Muscle of leg (tissue), 11 donors: ENCODE measurements around the gene FAM78B. TPM values are rescaled to one million over a fixed set of nuclear protein-coding genes. Genes with fewer than 3 reads are reported as not detected.
A peak's percentile ranks its signal among the peaks of the same experiment; 100 is the strongest.

Source experiments
- DNase-seq: peaks from one replicate; pipeline ENCODE4 v3.0.0; 2013
- H3K27ac ChIP-seq: one replicate; pipeline ENCODE4 v1.5.1; 2013; ENCODE audit warnings: mild to moderate bottlenecking, low read length, control low read depth
- H3K27me3 ChIP-seq: one replicate; pipeline ENCODE4 v1.6.1; 2013; ENCODE audit warnings: low read length; ENCODE audit not compliant: control insufficient read depth, insufficient read depth
- H3K36me3 ChIP-seq: one replicate; pipeline ENCODE4 v1.6.1; 2013; ENCODE audit warnings: low read length; ENCODE audit not compliant: control insufficient read depth, insufficient read depth
- H3K4me1 ChIP-seq: one replicate; pipeline ENCODE4 v1.6.1; 2013; ENCODE audit warnings: low read length; ENCODE audit not compliant: control insufficient read depth, insufficient read depth
- H3K4me3 ChIP-seq: one replicate; pipeline ENCODE4 v1.5.1; 2013; ENCODE audit warnings: low read length, control low read depth
- H3K9me3 ChIP-seq: replicated peaks from 2 replicates; pipeline ENCODE4 v1.6.1; 2013; ENCODE audit warnings: low read depth, low read length; ENCODE audit not compliant: control insufficient read depth
- WGBS: methylation state at CpG from one replicate; pipeline ENCODE4 v1.1.5; 2013; ENCODE audit warnings: missing lambda C conversion rate; ENCODE audit not compliant: insufficient coverage; 5-methylcytosine and 5-hydroxymethylcytosine counted together
- polyA plus RNA-seq, 8 donors: library from polyadenylated mRNA; unstranded; fragments of 120-200 nt; gene quantifications; one replicate each; pipeline versions ENCODE4 v1.2.1 to v1.2.3, GENCODE V29; 2013; ENCODE audit warnings: inconsistent platforms in 1 of 8, low replicate concordance in 1 of 8; ENCODE audit not compliant: insufficient read length in 8 of 8, insufficient read depth in 1 of 8
- total RNA-seq: library from RNA; stranded (reverse); fragments of 120-200 nt; gene quantifications from one replicate; pipeline ENCODE4 v1.2.4, GENCODE V29; 2013

Gene FAM78B
- total and polyA plus RNA-seq, 9 donors = 1.2 to 2.8 (median 2.1) TPM

DNA sequence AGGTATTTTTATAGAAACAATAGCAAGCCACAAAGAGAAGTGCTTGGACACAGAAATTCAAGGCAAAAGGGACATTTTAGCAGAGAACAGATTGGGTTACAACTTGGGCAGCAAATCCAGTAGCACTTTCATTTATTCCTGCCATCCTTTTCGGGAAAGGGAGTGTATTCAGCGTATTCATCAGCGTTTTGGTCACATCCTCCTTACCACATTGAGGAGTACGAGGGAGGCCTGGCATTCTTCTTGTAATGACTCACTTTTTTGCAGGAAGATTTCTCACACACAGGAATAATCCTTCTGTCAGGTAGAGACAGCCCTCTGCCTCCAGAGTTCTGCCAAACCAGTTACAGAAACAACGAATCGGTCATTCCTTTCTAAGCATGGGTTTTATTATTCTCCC, 18.1 kb upstream of the FAM78B start:
- no peaks in the 10 kb centered on the region for H3K27me3 ChIP-seq
- H3K9me3 ChIP-seq = no peaks in the 10 kb centered on the region
- no peak overlapping the region for H3K27ac ChIP-seq
- no peaks in the 10 kb centered on the region for H3K4me1 ChIP-seq
- 78% methylated on average over 4 of the region's 6 CpGs for WGBS
- no peak overlapping the region for H3K4me3 ChIP-seq
- no peaks in the 10 kb centered on the region for H3K36me3 ChIP-seq
- no peak for DNase-seq

DNA sequence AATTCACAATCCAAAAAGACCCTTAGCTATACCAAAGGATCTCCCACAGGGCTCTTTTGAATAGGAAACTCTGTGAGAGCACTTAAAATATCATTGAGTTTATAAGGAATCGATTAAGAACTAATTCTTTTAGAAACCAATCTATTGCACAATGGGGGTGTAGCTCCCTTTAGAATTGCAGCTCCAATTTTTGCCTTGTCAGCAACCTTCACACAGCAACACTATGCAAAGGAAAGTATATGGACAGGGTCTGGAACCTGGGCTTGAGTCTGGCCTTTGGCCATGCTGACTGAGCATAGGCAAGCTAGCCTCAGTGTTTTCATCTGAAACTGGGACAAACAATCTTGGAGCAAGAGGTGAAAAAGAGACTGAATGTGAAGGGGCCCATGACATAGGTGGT, 17.2 kb upstream of the FAM78B start:
- Histone ChIP-seq H3K9me3 (no peaks in the 10 kb centered on the region), H3K27me3 (no peaks in the 10 kb centered on the region), H3K4me1 (no peaks in the 10 kb centered on the region), H3K36me3 (no peaks in the 10 kb centered on the region), H3K27ac (no peak overlapping the region), H3K4me3 (no peak overlapping the region)
- WGBS = no CpG with 5 or more reads among the region's 1 CpG
- DNase-seq = no peak

DNA sequence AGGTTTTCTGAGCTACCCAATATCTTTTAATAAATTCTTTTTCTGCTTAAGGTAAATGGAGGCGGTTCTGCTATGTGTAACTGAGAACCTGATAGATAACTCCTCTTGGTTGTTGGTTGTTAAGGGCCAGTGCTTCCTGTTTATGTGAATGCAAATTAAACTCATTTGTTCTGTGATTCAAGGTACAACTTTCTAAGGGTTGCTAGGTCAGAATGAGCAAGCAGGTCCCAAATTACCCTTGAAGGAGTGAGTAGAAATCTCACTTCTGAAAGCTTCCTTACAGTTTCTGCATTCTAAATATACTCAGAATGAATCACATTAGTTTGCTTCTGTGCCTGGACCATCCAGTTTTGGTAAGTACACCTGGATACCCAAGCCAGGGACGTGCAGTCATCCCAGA, 15.5 kb upstream of the FAM78B start:
- Histone ChIP-seq H3K9me3 (no peaks in the 10 kb centered on the region), H3K4me1 (no peaks in the 10 kb centered on the region), H3K27ac (no peak overlapping the region), H3K4me3 (no peak overlapping the region), H3K36me3 (no peaks in the 10 kb centered on the region), H3K27me3 (no peaks in the 10 kb centered on the region)
- DNase-seq = no peak
- WGBS = 50% methylated on average over 1 of the region's 2 CpGs

DNA sequence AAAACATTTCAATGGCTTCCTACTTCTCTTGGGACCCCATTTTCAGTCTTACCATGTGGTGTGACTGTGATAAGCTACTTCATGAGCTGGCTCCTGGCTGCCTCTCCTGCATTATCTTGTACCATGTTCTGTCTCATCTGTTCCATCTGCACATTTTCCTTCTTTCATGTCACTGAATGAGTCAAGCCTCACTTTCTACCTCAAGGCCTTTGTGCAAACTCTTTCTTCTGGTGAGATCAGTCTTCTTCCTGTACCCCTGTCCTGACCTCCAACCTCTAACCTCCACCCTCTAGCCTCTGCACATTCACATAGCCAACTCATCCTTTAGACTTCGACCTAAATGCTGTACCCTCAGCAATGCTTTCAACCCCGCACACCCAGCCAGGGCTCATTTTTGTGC, 9.6 kb upstream of the FAM78B start:
- H3K9me3 ChIP-seq = no peaks in the 10 kb centered on the region
- WGBS = no CpG with 5 or more reads among the region's 2 CpGs
- no peaks in the 10 kb centered on the region for H3K4me1 ChIP-seq
- H3K27me3 ChIP-seq = no peaks in the 10 kb centered on the region
- H3K27ac ChIP-seq = no peak overlapping the region
- no peak overlapping the region for H3K4me3 ChIP-seq
- DNase-seq = no peak
- H3K36me3 ChIP-seq = no peaks in the 10 kb centered on the region

DNA sequence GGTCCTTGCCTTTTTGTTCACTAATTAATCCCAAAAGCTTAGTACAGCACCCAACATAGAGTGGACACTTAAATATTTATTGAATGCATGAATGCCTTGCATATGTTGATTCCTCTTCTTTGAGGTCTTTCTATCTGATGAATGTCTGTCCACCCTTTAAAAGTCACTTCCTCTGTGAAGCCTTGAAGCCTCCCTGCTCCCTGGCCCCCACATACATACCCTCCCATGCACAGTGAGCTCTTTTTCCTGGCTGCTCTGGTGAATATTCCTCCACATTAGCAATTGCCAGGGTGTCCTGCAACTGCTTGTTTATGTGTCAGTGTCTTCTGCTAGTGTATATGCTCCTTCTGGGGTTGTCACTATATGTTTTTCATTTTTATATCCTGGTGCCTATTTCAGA, 8.2 kb upstream of the FAM78B start:
- Histone ChIP-seq H3K36me3 (no peaks in the 10 kb centered on the region), H3K9me3 (no peaks in the 10 kb centered on the region), H3K4me1 (no peaks in the 10 kb centered on the region), H3K4me3 (no peak overlapping the region), H3K27ac (no peak overlapping the region), H3K27me3 (no peaks in the 10 kb centered on the region)
- no peak for DNase-seq

DNA sequence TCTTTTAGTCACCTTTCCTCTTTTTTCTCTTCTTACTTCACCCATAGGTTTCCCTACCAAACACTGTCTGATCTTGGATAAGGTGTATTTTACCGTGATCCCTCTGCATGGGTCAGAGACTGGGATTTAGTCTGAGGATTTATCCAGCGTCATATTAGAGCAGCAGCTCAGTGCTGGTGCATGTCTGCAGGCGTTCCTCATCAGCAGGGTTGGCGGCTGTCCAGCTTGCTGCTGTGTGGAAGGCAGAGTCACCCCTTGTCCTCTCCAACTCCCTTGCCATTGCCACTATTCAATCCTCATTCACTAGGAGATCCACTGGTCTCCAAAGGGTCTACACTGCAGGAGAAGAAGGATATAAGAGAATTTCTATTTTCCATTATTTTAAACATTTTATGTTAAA, 7.3 kb upstream of the FAM78B start:
- Histone ChIP-seq H3K9me3 (no peaks in the 10 kb centered on the region), H3K4me1 (no peaks in the 10 kb centered on the region), H3K27me3 (no peaks in the 10 kb centered on the region), H3K27ac (no peak overlapping the region), H3K36me3 (no peaks in the 10 kb centered on the region), H3K4me3 (no peak overlapping the region)
- peak; percentile 21 for DNase-seq
- WGBS = no CpG with 5 or more reads among the region's 4 CpGs

DNA sequence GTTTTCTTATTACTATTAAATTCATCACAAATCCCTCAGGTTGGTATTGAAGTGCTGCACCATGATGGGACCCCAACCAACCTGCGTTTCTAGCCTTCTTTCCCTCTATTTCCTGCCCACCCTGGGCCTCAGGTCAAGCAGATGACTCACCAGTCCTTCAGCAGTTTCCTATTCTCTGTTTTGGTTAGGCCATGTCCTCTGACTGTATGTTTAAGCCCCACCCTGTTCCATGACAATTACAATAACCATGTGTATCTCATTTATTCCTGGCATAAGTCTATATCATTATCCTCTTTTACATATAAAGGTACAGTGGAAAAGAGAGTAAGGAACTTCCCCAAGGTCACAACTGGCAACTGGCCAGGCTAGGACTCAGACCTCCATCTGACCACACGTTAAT, 5.3 kb upstream of the FAM78B start:
- Histone ChIP-seq H3K27me3 (peaks cover 2% of the 10 kb centered on the region), H3K27ac (no peak overlapping the region), H3K4me3 (no peak overlapping the region), H3K4me1 (peaks cover 3% of the 10 kb centered on the region), H3K9me3 (no peaks in the 10 kb centered on the region), H3K36me3 (no peaks in the 10 kb centered on the region)
- 36% methylated on average over 1 of the region's 2 CpGs for WGBS
- DNase-seq = no peak

DNA sequence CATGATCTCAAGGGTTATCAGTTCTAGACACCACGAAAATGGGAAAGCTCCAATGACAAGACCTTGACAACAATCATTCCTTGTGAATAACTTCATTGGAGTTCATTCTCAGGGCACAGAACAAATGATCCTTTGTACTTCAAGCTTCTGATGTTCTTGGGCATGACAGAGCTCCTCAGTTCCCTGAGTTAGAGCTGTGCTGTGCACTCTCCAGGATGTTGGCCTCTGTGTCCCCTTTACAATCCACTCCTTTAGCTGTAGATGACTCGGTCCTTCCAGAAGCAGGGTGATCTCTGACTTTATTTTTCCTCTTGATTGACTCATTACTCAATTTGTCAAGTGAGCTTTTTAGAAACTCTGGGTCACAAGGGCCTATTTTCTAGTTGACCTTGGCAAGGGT, 3.9 kb upstream of the FAM78B start:
- Histone ChIP-seq H3K4me3 (no peak overlapping the region), H3K4me1 (peaks cover 7% of the 10 kb centered on the region), H3K36me3 (no peaks in the 10 kb centered on the region), H3K9me3 (no peaks in the 10 kb centered on the region), H3K27me3 (peaks cover 7% of the 10 kb centered on the region), H3K27ac (no peak overlapping the region)
- 86% methylated on average over 1 of the region's 2 CpGs for WGBS
- peak; percentile 9 for DNase-seq

DNA sequence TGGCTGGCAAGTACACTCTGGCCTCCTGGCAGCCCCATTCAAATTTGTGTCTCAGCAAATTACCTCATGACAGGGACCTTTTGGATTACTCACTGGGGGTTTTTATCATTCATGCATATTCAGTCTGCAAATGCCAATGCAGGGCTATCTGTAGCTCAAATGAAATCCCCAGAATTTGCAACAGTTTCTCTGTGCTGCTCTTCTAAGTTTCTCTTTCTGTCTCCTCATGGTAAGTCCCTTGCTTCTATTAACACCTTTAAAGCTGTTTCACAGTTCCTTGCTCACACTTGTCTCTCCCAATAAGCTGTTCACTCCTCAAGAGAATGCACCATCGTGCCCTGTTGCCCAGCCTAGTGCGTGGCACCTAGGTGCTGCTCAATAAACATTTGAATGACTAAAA, 3.3 kb upstream of the FAM78B start:
- DNase-seq = no peak
- H3K4me3 ChIP-seq = no peak overlapping the region
- H3K9me3 ChIP-seq = no peaks in the 10 kb centered on the region
- H3K36me3 ChIP-seq = no peaks in the 10 kb centered on the region
- 60% methylated on average over 1 of the region's 2 CpGs for WGBS
- peaks cover 13% of the 10 kb centered on the region for H3K27me3 ChIP-seq
- peaks cover 13% of the 10 kb centered on the region for H3K4me1 ChIP-seq
- no peak overlapping the region for H3K27ac ChIP-seq

DNA sequence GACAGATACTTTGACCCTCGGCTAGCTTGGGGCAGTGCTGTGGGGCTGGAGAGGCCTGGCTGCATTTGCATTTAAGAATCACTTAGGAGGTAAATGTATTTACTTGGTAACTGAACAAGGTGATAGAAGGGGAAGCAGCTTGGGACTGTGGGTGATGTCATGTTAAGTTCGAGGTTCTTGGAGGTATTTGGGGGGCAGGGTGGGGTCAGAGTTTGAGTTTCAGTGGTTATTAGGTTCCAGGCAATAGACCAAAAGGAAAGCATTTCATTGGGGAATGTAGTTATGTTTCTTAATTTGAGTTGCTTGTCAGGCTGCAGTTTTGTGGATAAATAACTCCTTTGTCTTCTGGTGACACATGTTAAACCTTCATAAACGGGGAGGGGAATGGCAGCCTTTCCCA, 2.4 kb upstream of the FAM78B start:
- Histone ChIP-seq H3K27ac (no peak overlapping the region), H3K9me3 (no peaks in the 10 kb centered on the region)
- WGBS = 58% methylated on average over 2 of the region's 3 CpGs

DNA sequence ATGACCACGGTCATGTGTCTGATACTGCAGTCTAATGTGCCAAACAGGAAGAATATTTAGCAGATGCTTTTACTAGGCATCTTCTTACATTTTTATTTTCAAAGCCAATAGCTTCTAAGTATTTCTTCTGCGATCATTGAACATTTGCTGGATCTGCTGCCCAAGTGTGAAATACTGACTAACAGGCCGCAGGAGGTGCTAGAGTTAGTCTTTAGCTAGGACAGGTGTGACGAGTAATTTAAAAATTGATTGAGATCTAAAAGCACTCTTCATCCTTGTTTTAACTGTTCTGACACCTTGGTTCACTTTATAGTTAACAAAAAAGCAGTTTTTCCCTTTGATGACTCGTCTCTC, 748 bp upstream of the FAM78B start:
- WGBS = 20% methylated on average over 1 of the region's 5 CpGs
- H3K4me1 ChIP-seq = peaks cover 14% of the 10 kb centered on the region
- H3K27me3 ChIP-seq = peaks cover 25% of the 10 kb centered on the region
- H3K4me3 ChIP-seq = peak overlapping the region; percentile 47
- DNase-seq = no peak
- no peaks in the 10 kb centered on the region for H3K9me3 ChIP-seq
- H3K27ac ChIP-seq = no peak overlapping the region
- H3K36me3 ChIP-seq = no peaks in the 10 kb centered on the region

More for the DNA sequence above, 2.4 kb upstream of the FAM78B start:
- peaks cover 14% of the 10 kb centered on the region for H3K4me1 ChIP-seq
- no peak overlapping the region for H3K4me3 ChIP-seq
- H3K27me3 ChIP-seq = peaks cover 18% of the 10 kb centered on the region
- H3K36me3 ChIP-seq = no peaks in the 10 kb centered on the region
- DNase-seq = no peak
